GM19351 (cell line): ENCODE measurements around the gene SPINK5.
"Not testable (repeated sequence)": the region's sequence is repeated elsewhere in the genome, so short reads cannot be mapped to it uniquely, and the experiment has no call there.

Experiments used
- ATAC-seq: cut with Tn5 transposase; IDR thresholded peaks from one replicate; pipeline ENCODE4 v1.9.1; 2021; ENCODE audit warnings: mild to moderate bottlenecking, moderate library complexity; ENCODE audit not compliant: unreplicated experiment

SPINK5 gene, protein sequence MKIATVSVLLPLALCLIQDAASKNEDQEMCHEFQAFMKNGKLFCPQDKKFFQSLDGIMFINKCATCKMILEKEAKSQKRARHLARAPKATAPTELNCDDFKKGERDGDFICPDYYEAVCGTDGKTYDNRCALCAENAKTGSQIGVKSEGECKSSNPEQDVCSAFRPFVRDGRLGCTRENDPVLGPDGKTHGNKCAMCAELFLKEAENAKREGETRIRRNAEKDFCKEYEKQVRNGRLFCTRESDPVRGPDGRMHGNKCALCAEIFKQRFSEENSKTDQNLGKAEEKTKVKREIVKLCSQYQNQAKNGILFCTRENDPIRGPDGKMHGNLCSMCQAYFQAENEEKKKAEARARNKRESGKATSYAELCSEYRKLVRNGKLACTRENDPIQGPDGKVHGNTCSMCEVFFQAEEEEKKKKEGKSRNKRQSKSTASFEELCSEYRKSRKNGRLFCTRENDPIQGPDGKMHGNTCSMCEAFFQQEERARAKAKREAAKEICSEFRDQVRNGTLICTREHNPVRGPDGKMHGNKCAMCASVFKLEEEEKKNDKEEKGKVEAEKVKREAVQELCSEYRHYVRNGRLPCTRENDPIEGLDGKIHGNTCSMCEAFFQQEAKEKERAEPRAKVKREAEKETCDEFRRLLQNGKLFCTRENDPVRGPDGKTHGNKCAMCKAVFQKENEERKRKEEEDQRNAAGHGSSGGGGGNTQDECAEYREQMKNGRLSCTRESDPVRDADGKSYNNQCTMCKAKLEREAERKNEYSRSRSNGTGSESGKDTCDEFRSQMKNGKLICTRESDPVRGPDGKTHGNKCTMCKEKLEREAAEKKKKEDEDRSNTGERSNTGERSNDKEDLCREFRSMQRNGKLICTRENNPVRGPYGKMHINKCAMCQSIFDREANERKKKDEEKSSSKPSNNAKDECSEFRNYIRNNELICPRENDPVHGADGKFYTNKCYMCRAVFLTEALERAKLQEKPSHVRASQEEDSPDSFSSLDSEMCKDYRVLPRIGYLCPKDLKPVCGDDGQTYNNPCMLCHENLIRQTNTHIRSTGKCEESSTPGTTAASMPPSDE

GRCh38 chr5:148063861-148064260 lies at the start of gene SPINK5:
Gene SPINK5, plus strand, starts transcription at chr5:148063980. Its CDS starts 65 bp downstream, at chr5:148064045.
- no peak for ATAC-seq

DNA sequence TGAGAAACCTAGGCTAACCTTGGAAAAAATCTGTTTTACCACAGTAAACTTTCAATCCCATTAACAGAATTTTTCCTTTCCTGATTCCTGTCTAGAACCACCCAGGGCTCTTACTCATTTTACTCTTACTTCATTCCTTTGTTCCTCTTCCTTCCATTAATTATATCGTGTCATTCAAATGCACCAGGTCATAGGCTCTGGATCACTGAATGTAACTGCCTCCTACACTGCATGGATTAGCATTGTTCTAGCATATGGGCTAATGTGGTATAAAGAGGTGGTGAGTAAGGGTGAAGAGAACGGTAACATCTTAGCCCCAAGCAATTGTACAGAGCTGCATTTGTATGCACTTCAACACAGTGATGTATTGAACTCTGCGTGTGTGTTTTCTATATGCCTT lies 49.5 kb upstream of the SPINK5 start:
- no peak for ATAC-seq

DNA sequence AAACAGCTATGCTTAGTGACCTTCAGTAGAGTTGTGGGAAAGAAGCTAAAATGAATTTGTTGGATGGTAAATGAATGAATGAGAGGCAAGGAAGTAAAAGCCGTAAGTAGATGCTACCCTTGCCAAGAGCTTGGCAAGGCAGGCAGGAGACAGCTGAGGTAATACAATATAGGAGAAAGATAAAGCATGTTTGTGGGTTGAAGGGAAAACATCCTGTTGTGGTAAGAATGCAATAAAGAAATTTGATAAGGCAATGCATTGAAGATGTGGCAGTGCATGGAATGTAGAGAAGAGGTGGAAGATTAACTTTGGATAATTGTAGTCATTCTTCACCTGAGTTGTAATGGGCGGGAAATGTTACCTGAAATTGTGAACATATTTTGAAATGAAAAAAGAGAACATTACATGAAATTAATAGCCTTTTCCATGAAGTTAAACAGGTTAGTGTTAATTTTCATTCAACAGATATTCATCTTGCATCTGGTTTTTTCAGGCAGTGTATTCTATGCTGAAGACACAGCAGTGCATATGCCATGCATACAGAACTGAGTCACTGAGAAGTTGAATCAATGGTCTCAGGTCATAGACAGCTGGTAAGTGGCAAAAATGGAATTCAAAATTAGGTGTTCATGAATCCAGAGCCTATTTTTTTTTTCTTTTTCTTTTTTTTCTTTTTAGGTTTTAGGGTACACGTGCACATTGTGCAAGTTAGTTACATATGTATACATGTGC lies 43.4 kb upstream of the SPINK5 start:
- no peak for ATAC-seq

DNA sequence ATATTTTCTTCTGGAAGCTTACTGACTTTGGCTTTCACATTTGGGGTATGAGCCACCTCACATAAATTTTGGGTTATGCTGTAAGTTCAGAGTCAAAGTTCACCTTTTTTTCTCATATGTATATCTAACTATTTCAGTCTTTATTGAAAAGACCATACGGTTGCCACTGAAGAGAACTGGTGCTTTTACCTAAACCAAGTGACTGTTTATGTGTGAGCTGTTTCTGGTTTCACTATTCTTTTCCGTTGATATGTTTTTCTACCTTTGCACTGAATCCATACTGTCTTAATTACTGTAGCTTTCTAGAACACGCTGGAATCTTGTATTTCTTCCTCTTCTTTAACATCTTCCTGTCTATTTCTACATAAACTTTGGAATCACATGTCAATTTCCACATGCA lies 36.3 kb upstream of the SPINK5 start:
- no peak for ATAC-seq

DNA sequence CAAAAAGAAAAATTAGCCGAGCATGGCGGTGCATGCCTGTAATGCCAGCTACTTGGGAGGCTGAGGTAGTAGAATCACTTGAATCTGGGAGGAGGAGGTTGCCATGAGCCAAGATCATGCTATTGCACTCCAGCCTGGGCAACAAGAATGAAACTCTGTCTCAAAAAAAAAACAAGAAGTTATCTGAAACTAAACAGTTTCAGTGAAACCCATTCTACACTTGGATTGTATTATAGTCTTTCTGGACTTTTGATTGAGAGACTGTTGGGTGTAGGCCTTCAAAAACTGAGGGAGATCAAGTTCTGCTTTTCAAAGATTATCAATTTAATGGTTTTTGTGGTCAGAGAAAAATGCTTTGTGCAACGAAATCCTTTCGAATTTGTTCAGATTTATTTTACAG lies 34.6 kb upstream of the SPINK5 start:
- ATAC-seq: no peak

DNA sequence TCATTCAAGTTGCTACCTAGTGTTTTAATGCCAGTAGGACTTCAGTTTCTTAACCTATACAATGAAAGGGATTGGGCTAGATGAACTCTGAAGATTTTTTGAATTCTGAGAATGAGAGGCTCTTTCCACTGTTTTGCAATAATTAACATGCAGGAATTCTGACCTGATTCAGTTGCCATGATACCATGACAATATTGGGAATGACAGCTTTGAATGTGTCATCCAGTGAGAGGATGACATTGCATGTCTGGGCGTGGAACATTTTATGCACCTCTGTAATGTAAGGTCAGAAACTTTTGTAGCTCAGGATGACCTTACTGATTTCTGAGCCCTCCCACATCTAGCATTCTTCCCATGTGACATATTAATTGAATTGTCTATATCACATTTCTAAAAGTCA lies 30.6 kb upstream of the SPINK5 start:
- ATAC-seq: no peak

- no peak for ATAC-seq
These were observed 28.1 kb upstream of the SPINK5 start for GRCh38 chr5:148035676-148036075.

DNA sequence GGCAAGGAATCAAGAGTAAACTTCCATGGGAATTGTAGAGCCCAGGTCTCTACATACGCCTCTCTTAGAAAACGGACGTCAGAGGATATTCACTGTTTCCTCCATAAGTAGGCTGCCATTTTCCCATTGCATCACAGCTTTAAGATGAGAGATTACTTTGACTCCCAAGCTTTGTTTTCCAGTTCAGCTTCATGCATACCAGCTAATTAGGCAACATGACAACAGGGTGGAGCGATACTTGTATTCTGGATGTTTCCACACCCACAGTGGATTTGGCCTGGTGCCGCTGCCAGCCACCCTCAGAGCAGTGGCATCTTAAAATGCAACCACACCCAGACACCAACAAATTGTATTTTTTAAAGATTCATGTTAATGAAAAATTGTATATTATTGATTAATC lies 20.9 kb upstream of the SPINK5 start:
- ATAC-seq: no peak

DNA sequence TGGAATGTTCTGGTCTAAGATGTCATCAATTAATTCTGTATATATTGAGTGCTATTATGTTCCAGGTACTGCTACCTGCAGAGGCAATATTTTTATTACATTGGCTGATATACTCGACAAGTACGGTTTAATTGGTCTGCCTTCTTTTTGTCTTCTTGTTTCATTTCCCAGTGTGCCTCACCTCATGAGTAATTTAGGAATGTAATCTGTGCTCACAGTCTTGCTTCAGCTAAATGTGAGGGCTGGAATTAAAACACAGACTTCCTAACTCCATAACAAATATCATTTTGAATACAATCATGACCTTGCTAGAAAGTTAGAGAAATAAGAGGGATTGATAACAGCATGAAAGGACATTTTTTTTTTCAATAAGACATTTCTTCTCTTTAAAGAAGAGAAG lies 20.1 kb upstream of the SPINK5 start:
- no peak for ATAC-seq

DNA sequence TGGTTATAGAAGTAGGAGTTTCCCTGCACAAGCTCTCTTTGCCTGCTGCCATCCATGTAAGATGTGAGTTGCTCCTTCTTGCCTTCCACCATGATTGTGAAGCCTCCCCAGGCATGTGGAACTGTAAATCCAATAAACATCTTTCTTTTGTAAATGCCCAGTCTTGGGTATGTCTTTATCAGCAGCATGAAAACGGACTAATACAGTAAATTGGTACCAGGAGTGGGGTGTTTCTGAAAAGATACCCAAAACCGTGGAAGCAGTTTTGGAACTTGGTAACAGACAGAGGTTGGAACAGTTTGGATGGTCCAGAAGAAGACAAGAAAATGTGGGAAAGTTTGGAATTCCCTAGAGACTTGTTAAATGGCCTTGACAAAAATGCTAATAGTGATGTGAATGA lies 8.6 kb upstream of the SPINK5 start:
- not testable (repeated sequence) for ATAC-seq

DNA sequence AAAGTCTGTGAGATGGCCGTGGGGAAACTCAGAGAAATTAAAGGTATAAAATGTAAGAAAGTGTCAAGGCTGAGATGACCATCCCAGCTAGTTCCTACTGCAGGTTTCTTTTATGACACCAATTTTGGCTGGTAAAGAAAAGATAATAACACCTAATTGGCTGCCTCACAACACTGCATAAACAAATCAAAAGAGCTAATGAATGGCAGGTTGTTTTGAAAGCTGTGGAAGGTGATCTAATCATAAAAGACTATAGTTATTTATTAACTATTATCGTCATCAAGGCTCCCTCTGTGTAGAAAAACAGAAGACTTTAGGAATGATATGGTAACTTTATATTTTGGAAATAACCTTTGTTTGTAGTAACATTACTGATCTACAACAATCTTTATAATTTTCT lies 3.5 kb upstream of the SPINK5 start:
- no peak for ATAC-seq

- no peak for ATAC-seq
These were observed 2.9 kb upstream of the SPINK5 start for GRCh38 chr5:148060881-148061280.

GRCh38 chr5:148070621-148071020 lies 6.8 kb downstream of the SPINK5 start:
- ATAC-seq: no peak

- no peak for ATAC-seq
These were observed 8.4 kb downstream of the SPINK5 start for GRCh38 chr5:148072207-148072606.

- no peak for ATAC-seq
These were observed 11.7 kb downstream of the SPINK5 start for GRCh38 chr5:148075529-148075928.

GRCh38 chr5:148083203-148083602 lies 19.4 kb downstream of the SPINK5 start:
- ATAC-seq: no peak

DNA sequence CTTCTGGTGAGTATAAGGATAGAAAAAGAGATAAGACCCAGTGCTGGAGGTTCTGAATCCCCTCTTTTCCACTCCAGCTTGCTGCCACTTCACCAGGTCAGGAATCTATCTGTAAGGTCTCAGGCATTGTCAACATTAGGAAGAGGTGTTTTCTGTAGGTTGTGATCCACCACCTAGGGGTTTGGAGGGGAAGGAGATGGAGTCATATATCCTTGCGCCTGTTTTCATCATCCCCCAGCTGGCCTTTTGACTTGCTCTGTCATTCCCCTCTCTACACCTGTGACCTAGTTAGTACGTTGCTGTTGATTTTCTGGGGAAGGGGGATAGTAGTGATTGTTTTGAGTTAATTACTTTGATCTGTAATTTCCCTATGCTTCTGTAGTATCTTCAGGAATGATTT lies 20.5 kb downstream of the SPINK5 start:
- no peak for ATAC-seq

GRCh38 chr5:148085310-148085709 lies 21.5 kb downstream of the SPINK5 start:
- no peak for ATAC-seq

- no peak for ATAC-seq
These were observed 22.4 kb downstream of the SPINK5 start for GRCh38 chr5:148085977-148086705.

- ATAC-seq: no peak
These were observed 26.5 kb downstream of the SPINK5 start for GRCh38 chr5:148090146-148090772.
